ENCODE data around the gene RND3.

The RND3 gene

GRCh38 chr2:150487537-150488429 lies at the start of gene RND3:
TSS of gene RND3 (minus strand) at chr2:150487667. CDS start at chr2:150487417, 250 bp downstream.
- Histone ChIP-seq H3K9me3 (ENCODE audit: control insufficient read depth, insufficient read depth, low read length) (no peaks in the 10 kb centered on the region), H3K9ac (ENCODE audit: low read depth, low read length) (peak within 1 kb of the TSS; percentile 79), H3K27ac (ENCODE audit: low read depth, low read length) (no peak within 1 kb of the TSS), H3K4me3 (ENCODE audit: low read depth, low read length) (peak within 1 kb of the TSS; percentile 94), H3K4me1 (ENCODE audit: control insufficient read depth, insufficient read depth, low read length) (peaks cover 21% of the 10 kb centered on the region), H3K27me3 (ENCODE audit: control insufficient read depth, insufficient read depth, low read length) (peaks cover 15% of the 10 kb centered on the region), H3K36me3 (ENCODE audit: control insufficient read depth, insufficient read depth, low read length) (0 out of 2 replicates have a peak, but pooled peaks cover 3% of the 10 kb centered on the region)

GRCh38 chr2:150535176-150535575 lies 47.7 kb upstream of the RND3 start:
- Histone ChIP-seq H3K9me3 (ENCODE audit: control insufficient read depth, insufficient read depth, low read length) (peaks cover 11% of the 10 kb centered on the region), H3K4me3 (ENCODE audit: low read depth, low read length) (no peak overlapping the region), H3K36me3 (ENCODE audit: control insufficient read depth, insufficient read depth, low read length) (no peaks in the 10 kb centered on the region), H3K9ac (ENCODE audit: low read depth, low read length) (no peak overlapping the region), H3K4me1 (ENCODE audit: control insufficient read depth, insufficient read depth, low read length) (no peaks in the 10 kb centered on the region), H3K27me3 (ENCODE audit: control insufficient read depth, insufficient read depth, low read length) (no peaks in the 10 kb centered on the region), H3K27ac (ENCODE audit: low read depth, low read length) (no peak overlapping the region)

- Histone ChIP-seq H3K36me3 (ENCODE audit: control insufficient read depth, insufficient read depth, low read length) (no peaks in the 10 kb centered on the region), H3K4me1 (ENCODE audit: control insufficient read depth, insufficient read depth, low read length) (peaks cover 18% of the 10 kb centered on the region), H3K27me3 (ENCODE audit: control insufficient read depth, insufficient read depth, low read length) (no peaks in the 10 kb centered on the region), H3K27ac (ENCODE audit: low read depth, low read length) (no peak overlapping the region), H3K9ac (ENCODE audit: low read depth, low read length) (no peak overlapping the region), H3K4me3 (ENCODE audit: low read depth, low read length) (no peak overlapping the region), H3K9me3 (ENCODE audit: control insufficient read depth, insufficient read depth, low read length) (peaks cover 11% of the 10 kb centered on the region)
Measured at GRCh38 chr2:150532879-150533278, 45.4 kb upstream of the RND3 start.

GRCh38 chr2:150532020-150532419 lies 44.6 kb upstream of the RND3 start:
- H3K4me1 ChIP-seq (ENCODE audit: control insufficient read depth, insufficient read depth, low read length), result peaks cover 18% of the 10 kb centered on the region
- H3K36me3 ChIP-seq (ENCODE audit: control insufficient read depth, insufficient read depth, low read length), result no peaks in the 10 kb centered on the region

GRCh38 chr2:150531591-150531990 lies 44.1 kb upstream of the RND3 start:
- H3K4me1 ChIP-seq (ENCODE audit: control insufficient read depth, insufficient read depth, low read length), result peaks cover 18% of the 10 kb centered on the region

More at GRCh38 chr2:150532020-150532419, 44.6 kb upstream of the RND3 start:
- peaks cover 11% of the 10 kb centered on the region for H3K9me3 ChIP-seq (ENCODE audit: control insufficient read depth, insufficient read depth, low read length)
- H3K27ac ChIP-seq (ENCODE audit: low read depth, low read length), result no peak overlapping the region
- H3K9ac ChIP-seq (ENCODE audit: low read depth, low read length), result no peak overlapping the region
- no peaks in the 10 kb centered on the region for H3K27me3 ChIP-seq (ENCODE audit: control insufficient read depth, insufficient read depth, low read length)
- no peak overlapping the region for H3K4me3 ChIP-seq (ENCODE audit: low read depth, low read length)

GRCh38 chr2:150530168-150530567 lies 42.7 kb upstream of the RND3 start:
- H3K27ac ChIP-seq (ENCODE audit: low read depth, low read length), result peak overlapping the region; percentile 96
- no peaks in the 10 kb centered on the region for H3K36me3 ChIP-seq (ENCODE audit: control insufficient read depth, insufficient read depth, low read length)
- H3K9ac ChIP-seq (ENCODE audit: low read depth, low read length), result no peak overlapping the region
- H3K27me3 ChIP-seq (ENCODE audit: control insufficient read depth, insufficient read depth, low read length), result no peaks in the 10 kb centered on the region
- H3K4me1 ChIP-seq (ENCODE audit: control insufficient read depth, insufficient read depth, low read length), result peaks cover 18% of the 10 kb centered on the region
- no peak overlapping the region; the same call in 1 of the 2 replicates for H3K4me3 ChIP-seq (ENCODE audit: low read depth, low read length)
- no peaks in the 10 kb centered on the region for H3K9me3 ChIP-seq (ENCODE audit: control insufficient read depth, insufficient read depth, low read length)

More at GRCh38 chr2:150531591-150531990, 44.1 kb upstream of the RND3 start:
- Histone ChIP-seq H3K9me3 (ENCODE audit: control insufficient read depth, insufficient read depth, low read length) (peaks cover 10% of the 10 kb centered on the region), H3K4me3 (ENCODE audit: low read depth, low read length) (no peak overlapping the region), H3K9ac (ENCODE audit: low read depth, low read length) (no peak overlapping the region), H3K27ac (ENCODE audit: low read depth, low read length) (no peak overlapping the region), H3K36me3 (ENCODE audit: control insufficient read depth, insufficient read depth, low read length) (no peaks in the 10 kb centered on the region), H3K27me3 (ENCODE audit: control insufficient read depth, insufficient read depth, low read length) (no peaks in the 10 kb centered on the region)

- no peaks in the 10 kb centered on the region for H3K36me3 ChIP-seq (ENCODE audit: control insufficient read depth, insufficient read depth, low read length)
- H3K9ac ChIP-seq (ENCODE audit: low read depth, low read length), result no peak overlapping the region
- H3K4me1 ChIP-seq (ENCODE audit: control insufficient read depth, insufficient read depth, low read length), result peaks cover 18% of the 10 kb centered on the region
- H3K27ac ChIP-seq (ENCODE audit: low read depth, low read length), result peak overlapping the region; percentile 96
- H3K4me3 ChIP-seq (ENCODE audit: low read depth, low read length), result peak overlapping the region; percentile 32; the same call in 1 of the 2 replicates
- 0 out of 2 replicates have a peak, but pooled peaks cover 4% of the 10 kb centered on the region for H3K9me3 ChIP-seq (ENCODE audit: control insufficient read depth, insufficient read depth, low read length)
- no peaks in the 10 kb centered on the region for H3K27me3 ChIP-seq (ENCODE audit: control insufficient read depth, insufficient read depth, low read length)
Measured at GRCh38 chr2:150528861-150529801, 41.7 kb upstream of the RND3 start.

GRCh38 chr2:150526827-150527226 lies 39.4 kb upstream of the RND3 start:
- Histone ChIP-seq H3K4me3 (ENCODE audit: low read depth, low read length) (no peak overlapping the region), H3K27ac (ENCODE audit: low read depth, low read length) (no peak overlapping the region), H3K36me3 (ENCODE audit: control insufficient read depth, insufficient read depth, low read length) (no peaks in the 10 kb centered on the region), H3K9me3 (ENCODE audit: control insufficient read depth, insufficient read depth, low read length) (peaks cover 4% of the 10 kb centered on the region; the same call in 1 of the 2 replicates), H3K9ac (ENCODE audit: low read depth, low read length) (no peak overlapping the region), H3K27me3 (ENCODE audit: control insufficient read depth, insufficient read depth, low read length) (no peaks in the 10 kb centered on the region), H3K4me1 (ENCODE audit: control insufficient read depth, insufficient read depth, low read length) (peaks cover 18% of the 10 kb centered on the region)

- Histone ChIP-seq H3K27ac (ENCODE audit: low read depth, low read length) (no peak overlapping the region), H3K27me3 (ENCODE audit: control insufficient read depth, insufficient read depth, low read length) (no peaks in the 10 kb centered on the region), H3K9me3 (ENCODE audit: control insufficient read depth, insufficient read depth, low read length) (peaks cover 4% of the 10 kb centered on the region; the same call in 1 of the 2 replicates), H3K4me3 (ENCODE audit: low read depth, low read length) (no peak overlapping the region), H3K36me3 (ENCODE audit: control insufficient read depth, insufficient read depth, low read length) (no peaks in the 10 kb centered on the region), H3K9ac (ENCODE audit: low read depth, low read length) (no peak overlapping the region), H3K4me1 (ENCODE audit: control insufficient read depth, insufficient read depth, low read length) (peaks cover 18% of the 10 kb centered on the region)
Measured at GRCh38 chr2:150526006-150526405, 38.5 kb upstream of the RND3 start.

- Histone ChIP-seq H3K9me3 (ENCODE audit: control insufficient read depth, insufficient read depth, low read length) (peaks cover 4% of the 10 kb centered on the region; the same call in 1 of the 2 replicates), H3K4me1 (ENCODE audit: control insufficient read depth, insufficient read depth, low read length) (no peaks in the 10 kb centered on the region), H3K27me3 (ENCODE audit: control insufficient read depth, insufficient read depth, low read length) (no peaks in the 10 kb centered on the region), H3K4me3 (ENCODE audit: low read depth, low read length) (no peak overlapping the region), H3K27ac (ENCODE audit: low read depth, low read length) (no peak overlapping the region), H3K9ac (ENCODE audit: low read depth, low read length) (no peak overlapping the region), H3K36me3 (ENCODE audit: control insufficient read depth, insufficient read depth, low read length) (no peaks in the 10 kb centered on the region)
Measured at GRCh38 chr2:150522269-150522668, 34.8 kb upstream of the RND3 start.
